Astrocyte (in vitro differentiated cells and primary cell): ENCODE measurements around the gene RAD51AP1.

ENCODE experiments used
- EZH2 ChIP-seq: IDR thresholded peaks from 2 replicates; pipeline ENCODE4 v1.6.1; 2012; ENCODE audit warnings: mild to moderate bottlenecking, low read length, inconsistent platforms; ENCODE audit not compliant: insufficient read depth
- TF ChIP-seq, protein P1 (sequence below): IDR thresholded peaks from 2 replicates; pipeline ENCODE4 v1.5.1; 2011; ENCODE audit warnings: low read depth, mild to moderate bottlenecking, inconsistent platforms, low read length, moderate library complexity; ENCODE audit not compliant: insufficient read depth

- TF ChIP-seq EZH2, result no peak
- TF ChIP-seq, protein P1, sequence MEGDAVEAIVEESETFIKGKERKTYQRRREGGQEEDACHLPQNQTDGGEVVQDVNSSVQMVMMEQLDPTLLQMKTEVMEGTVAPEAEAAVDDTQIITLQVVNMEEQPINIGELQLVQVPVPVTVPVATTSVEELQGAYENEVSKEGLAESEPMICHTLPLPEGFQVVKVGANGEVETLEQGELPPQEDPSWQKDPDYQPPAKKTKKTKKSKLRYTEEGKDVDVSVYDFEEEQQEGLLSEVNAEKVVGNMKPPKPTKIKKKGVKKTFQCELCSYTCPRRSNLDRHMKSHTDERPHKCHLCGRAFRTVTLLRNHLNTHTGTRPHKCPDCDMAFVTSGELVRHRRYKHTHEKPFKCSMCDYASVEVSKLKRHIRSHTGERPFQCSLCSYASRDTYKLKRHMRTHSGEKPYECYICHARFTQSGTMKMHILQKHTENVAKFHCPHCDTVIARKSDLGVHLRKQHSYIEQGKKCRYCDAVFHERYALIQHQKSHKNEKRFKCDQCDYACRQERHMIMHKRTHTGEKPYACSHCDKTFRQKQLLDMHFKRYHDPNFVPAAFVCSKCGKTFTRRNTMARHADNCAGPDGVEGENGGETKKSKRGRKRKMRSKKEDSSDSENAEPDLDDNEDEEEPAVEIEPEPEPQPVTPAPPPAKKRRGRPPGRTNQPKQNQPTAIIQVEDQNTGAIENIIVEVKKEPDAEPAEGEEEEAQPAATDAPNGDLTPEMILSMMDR, result no peak
Observed at GRCh38 chr12:4553943-4554342, 15.3 kb downstream of the RAD51AP1 start.
